Inflammatory macrophage treated with lipopolysaccharide for 4 hours (primary cell): Measurements from ENCODE around the gene HECA.
"Not testable (repeated sequence)": the region's sequence is repeated elsewhere in the genome, so short reads cannot be mapped to it uniquely, and the experiment has no call there.

Source experiments
- DNase-seq: peaks from one replicate; pipeline ENCODE4 v3.0.0-alpha.2; 2020

Gene HECA

DNA sequence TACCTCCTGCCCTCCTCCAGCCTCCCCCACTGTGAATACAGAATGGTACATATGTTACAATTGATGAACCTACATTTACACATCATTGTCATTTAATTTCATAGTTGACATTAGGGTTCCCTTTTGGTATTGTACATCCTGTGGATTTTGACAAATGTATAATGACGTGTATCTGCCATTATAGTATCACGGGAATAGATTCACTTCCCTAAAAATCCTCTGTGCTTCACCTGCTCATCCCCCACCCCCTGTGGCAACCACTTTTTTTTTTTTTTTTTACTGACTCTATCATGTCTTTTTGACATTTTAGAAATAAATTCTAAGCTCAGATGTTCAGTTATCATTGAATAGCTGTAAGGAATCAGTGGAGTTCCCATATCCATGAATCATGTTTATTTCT, 30.4 kb downstream of the HECA start:
- peak; percentile 35 for DNase-seq

DNA sequence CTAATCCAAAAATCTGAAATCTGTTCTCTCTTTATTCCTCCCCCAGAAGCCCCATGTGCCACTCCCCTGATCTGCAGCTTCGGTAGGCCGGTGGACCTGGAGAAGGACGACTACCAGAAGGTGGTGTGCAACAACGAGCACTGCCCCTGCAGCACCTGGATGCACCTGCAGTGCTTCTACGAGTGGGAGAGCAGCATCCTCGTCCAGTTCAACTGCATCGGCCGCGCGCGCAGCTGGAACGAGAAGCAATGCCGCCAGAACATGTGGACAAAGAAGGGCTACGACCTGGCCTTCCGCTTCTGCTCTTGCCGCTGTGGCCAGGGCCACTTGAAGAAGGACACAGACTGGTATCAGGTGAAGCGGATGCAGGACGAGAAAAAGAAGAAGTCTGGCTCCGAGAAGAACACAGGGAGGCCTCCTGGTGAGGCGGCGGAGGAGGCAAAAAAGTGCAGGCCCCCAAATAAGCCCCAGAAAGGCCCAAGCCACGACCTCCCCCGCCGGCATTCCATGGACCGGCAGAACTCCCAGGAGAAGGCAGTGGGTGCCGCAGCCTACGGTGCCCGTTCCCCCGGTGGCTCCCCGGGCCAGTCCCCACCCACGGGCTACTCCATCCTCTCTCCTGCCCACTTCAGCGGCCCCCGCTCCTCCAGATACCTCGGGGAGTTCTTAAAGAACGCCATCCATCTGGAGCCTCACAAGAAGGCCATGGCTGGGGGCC, 31.5 kb downstream of the HECA start:
- DNase-seq = no peak

- no peak for DNase-seq
Measured at GRCh38 chr6:139166956-139167313, 32.1 kb downstream of the HECA start.

GRCh38 chr6:139172151-139172550, 37.3 kb downstream of the HECA start:
- no peak for DNase-seq

DNA sequence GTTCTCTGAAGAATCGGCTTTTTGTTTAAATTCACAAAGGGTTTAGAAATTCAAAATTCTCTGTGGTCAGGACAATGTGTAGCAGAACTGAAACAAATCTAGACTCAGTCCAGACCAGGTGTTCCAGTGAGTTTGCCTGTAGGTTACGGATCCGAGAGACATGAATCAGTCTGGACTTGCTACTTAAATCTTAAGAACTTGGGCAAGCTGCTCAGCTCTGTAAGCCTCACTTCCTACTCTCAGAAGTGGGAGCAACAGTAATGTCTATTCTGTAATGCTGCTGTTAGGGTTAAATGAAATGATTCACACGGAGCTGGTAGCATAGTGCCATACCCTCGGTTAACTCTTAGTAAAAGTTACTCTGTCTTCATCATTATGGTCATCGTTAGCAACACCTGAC, 37.7 kb downstream of the HECA start:
- no peak for DNase-seq

DNA sequence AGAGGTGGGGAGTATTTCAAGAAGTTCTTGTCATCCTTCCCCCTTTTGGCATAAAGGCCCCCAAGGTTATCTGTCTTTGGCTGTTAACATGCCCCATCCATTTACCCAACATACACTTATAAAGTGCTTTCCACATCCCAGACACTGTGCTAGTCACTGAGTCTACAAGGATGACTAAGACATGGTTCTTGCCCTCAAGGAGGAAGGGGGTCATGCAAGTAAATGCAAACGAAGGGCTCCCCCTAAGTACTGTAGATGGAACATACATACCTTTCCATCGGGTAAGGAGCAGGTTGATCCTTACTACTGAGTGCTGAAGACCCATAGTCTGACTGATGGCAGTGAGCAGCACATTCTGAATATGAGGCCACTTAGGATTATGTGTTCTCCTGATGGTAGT, 38.3 kb downstream of the HECA start:
- DNase-seq = peak; percentile 32

GRCh38 chr6:139173822-139174221, 38.9 kb downstream of the HECA start:
- DNase-seq = no peak

DNA sequence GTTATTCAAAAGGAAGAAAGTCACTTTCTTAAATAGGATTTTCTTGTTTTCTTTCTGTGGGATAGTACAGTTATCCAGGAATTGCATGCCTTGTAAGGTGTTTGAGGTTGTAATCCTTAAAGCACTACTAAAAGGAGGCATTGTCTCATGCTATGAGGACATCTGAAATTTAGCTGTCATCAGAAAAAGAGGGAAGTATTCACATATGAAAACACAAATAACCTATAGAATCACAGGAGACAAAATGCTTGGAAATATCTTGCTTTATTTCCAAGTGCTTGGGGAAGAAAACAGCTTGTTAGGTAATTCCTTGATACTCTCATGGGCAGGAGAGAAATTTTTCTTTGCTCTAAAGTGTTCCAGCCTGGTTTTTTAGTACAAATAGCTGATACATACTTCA, 40.1 kb downstream of the HECA start:
- DNase-seq = peak; percentile 37

- DNase-seq = peak; percentile 45
Measured at GRCh38 chr6:139175389-139175948, 40.6 kb downstream of the HECA start.

DNA sequence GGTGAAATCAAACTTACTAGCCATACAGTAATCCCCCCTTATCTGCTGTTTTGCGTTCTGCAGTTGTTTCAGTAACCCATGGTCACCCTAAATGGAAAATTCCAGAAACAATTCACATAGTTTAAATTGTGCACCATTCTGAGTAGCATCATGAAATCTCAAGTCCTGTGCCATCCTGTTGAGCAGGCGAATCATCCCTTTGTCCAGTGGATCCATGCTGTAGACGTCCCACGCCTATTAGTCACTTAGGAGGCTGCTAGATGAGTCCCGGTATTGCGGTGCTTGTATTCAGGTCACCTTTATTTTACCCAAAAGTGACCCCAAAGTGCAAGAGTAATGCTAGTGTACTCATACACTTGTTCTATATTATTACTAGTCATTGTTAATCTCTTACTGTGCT, 46.4 kb downstream of the HECA start:
- DNase-seq = no peak

DNA sequence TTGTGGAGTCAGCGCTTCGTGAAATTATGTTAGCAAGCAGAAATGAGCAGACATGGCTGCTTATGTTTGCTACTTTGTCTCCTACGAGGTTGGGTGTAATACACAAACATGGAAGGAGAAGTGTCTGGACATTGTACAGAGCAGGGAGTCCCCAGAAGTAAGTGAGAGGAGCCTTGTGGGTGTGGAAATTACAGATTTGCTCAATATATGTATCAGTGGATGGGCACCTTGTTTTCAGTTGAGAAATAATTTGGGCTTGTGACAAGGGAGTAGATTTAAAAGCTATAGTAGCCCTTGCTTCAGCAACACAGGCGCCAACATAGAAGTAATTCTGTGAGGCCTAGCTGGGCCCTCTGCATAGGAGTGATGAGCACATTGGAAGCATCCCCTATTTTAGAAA, 49.2 kb downstream of the HECA start:
- peak; percentile 76 for DNase-seq

DNA sequence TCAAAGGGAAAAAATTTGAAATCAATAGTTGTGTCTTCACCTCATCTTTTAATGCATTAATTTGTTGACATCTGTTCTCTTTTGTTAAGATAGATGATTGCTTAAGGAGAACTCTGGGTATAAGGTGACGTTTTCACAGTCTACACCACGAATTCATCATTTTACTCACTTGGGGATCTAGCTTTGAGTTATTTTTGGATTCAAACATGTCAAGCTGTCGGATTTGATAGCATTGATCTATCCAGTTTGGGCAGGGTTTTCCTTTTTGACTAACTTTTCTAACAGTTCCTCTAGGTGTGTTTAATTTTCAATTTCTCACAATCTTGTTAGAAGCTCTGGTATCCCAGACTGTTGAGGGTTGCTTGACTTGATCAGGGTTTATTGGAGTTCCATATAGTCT, 49.6 kb downstream of the HECA start:
- DNase-seq = no peak

DNA sequence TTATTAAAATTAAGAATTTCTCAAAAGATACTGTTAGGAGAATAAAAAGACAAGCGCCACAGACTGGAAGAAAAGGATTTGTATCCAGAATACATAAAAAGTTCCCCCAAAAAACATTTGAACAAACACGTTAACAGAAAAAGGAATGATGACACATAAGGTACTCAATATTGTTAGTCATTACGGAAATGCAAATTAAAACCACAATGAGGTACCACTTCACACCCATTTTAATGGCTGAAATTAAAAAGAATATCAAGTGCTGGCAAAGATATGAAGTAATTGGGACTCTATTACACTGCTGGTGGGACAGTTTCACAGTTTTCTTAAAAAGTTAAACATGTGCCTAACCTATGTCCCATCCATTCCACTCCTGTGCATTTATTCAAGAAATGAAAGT, 51.4 kb downstream of the HECA start:
- no peak for DNase-seq

DNA sequence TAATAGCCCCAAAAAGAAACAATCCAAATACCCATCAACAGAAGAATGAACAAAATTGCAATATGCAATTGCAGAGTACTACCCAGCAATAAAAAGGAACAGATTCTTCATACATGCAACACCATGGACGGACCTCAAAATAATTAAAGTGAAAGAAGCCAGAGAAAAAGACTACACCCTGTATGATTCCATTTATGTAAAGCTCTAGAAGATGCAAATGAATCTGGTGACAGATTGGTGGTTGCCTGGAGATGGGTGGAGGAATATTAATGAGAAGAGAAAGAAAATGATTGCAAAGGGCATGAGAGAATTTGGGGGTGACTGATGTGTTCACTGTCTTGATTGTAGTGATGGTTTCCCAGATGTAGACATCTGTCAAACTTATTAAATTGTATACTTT, 51.8 kb downstream of the HECA start:
- no peak for DNase-seq

- no peak for DNase-seq
Measured at GRCh38 chr6:139187489-139187888, 52.6 kb downstream of the HECA start.

DNA sequence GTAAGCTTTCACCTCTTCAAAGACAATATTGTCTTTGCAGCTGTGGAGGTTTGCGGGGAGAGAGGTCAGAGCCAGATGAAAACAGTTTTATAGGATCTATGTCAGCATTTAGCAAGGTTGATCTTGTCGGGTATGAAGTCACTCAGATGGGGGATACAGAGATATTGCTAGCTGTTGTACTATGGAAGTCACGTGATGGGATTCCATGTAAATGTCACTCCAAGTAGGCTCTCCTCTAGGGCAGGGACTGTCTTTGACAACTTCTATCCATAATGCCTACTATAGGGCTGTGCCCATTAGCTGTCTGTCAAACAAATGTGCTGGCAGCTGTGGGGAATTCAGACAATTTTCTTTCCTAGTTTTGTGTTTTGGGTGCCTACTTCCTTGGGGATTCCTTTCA, 54.8 kb downstream of the HECA start:
- DNase-seq = no peak

- no peak for DNase-seq
Measured at GRCh38 chr6:139194740-139195139, 59.9 kb downstream of the HECA start.

DNA sequence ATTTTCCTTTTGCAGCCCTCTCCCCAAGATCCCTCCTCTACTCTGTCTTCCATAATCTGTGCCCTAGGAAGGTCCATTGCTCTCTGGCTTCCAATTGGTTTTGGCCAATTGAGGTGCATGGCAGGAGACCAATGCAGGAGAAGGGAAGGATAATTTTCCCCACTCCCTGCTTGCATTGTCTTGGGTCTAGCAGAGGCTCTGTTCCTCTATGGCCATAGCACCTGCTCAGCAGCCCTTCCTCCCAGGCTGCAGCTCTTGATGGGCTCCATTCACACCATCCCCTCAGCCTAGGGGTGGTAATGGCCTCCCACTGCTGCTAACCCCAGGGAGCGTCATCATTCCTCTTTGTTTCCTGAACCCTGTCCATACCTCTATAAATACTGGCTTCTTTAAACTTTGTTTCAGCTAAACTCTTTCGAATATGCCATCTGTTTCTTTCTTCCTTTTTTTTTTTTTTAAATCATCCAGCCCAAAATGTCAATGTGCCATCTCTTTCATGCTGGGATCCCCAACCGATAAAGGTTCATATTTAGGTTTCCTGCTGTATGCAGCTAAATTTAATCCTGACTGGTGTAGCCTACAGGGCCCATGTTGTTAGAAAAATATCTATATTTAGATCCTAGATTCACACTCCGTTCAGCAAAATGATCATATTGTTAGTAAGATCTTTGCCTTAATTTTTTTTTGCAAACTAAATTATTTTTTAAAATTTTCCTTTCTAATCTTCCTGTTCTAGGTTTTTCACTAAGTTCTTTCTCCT, 63.8 kb downstream of the HECA start:
- DNase-seq = no peak

- DNase-seq = no peak
Measured at GRCh38 chr6:139201378-139201777, 66.5 kb downstream of the HECA start.

- no peak for DNase-seq
Measured at GRCh38 chr6:139204978-139205377, 70.1 kb downstream of the HECA start.

DNA sequence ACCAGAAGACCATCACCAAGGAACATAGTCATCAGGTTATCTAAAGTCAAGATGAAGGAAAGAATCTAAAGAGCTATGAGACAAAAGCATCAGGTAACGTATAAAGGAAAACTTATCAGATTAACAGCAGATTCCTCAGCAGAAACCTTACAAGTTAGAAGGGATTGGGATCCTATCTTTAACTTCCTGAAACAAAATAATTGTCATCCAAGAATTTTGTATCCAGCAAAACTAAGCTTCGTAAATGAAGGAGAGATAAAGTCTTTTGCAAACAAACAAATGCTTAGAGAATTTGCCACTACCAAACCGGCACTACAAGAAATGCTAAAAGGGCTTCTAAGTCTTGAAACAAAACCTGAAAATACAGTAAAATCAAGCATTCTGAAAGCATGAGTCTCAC, 71.0 kb downstream of the HECA start:
- DNase-seq = no peak

DNA sequence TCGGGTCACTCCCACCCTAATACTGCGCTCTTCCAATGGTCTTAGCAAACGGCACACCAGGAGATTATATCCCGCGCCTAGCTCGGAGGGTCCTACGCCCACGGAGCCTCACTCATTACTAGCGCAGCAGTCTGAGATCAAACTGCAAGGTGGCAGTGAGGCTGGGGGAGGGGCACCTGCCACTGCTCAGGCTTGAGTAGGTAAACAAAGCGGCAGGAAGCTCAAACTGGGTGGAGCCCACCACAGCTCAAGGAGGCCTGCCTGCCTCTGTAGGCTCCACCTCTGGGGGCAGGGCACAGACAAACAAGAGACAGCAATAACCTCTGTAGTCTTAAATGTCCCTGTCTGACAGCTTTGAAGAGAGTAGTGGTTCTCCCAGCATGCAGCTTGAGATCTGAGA, 75.9 kb downstream of the HECA start:
- not testable (repeated sequence) for DNase-seq

GRCh38 chr6:139212460-139212859, 77.6 kb downstream of the HECA start:
- not testable (repeated sequence) for DNase-seq

- DNase-seq = peak; percentile 79
Measured at GRCh38 chr6:139219271-139219729, 84.4 kb downstream of the HECA start.
